ENCODE data around the gene KMT2B. TPM values are rescaled to one million over a fixed set of nuclear protein-coding genes. Genes with fewer than 3 reads are reported as not detected.

Gene KMT2B
- total and polyA plus RNA-seq, 9 of the 15 experiments (the other 6 are each of a cell fraction or from before 2014, with no cell fraction given), result 0.63 to 43.9 (median 8.1) TPM

DNA sequence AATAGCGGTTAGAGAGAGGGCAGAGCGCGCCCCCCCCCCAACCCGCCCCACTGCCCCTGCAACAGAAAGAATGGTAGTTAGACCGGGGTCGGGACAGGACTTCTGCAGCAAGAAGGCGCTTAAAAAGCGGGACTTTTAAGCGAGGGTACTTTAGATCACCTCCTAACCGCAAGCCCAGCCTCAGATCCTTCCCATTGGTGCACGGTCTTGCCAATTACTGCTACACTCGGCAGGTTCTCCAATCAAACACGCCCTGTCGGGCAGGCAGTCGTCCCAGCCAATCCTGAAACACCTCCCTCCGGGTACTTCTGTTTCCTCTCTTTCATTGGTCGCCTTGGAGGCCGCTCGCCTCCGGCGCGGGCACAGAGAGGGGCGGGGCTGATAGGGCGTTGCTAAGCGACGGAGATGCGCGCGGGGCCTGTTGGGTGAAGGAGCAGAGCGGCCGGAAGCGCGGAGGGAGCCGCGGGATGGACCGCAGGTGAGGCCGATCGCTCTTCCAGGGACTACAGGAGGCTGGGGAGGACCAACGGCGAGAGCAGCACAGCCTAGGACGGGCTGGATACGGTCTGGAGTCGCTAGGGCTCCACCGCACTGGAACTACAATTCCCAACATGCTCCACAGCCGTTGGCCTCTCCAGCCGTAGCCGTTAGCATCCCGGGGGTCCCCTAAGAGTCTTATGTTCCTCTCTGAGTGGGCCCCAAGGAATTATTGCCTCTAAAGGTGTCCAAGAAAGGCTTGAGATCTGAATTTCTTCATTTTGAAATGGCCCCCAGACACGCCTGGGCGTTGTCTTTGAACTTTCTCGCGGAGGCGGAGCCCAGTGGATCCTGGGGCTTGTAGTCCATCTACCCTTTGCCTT, 40.2 kb downstream of the KMT2B start, which contains the start of gene PROSER3 (continued):
- TF ChIP-seq RBFOX2 (IDR thresholded peaks at IDR 0.05; ENCODE audit: low read depth, low read length), result peak; percentile 80
- no peak for TF ChIP-seq MAFK (IDR thresholded peaks at IDR 0.05; ENCODE audit: low read length)
- TF ChIP-seq MEF2A (IDR thresholded peaks at IDR 0.05; ENCODE audit: control insufficient read depth, low read depth, low read length), result no peak
- no peak for TF ChIP-seq PHB2 (IDR thresholded peaks at IDR 0.05; ENCODE audit: low read depth)
- TF ChIP-seq, protein P1, sequence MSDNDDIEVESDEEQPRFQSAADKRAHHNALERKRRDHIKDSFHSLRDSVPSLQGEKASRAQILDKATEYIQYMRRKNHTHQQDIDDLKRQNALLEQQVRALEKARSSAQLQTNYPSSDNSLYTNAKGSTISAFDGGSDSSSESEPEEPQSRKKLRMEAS (CRISPR knock-in tag; IDR thresholded peaks at IDR 0.05), result peak; percentile 53; the same call in 1 of the 2 replicates
- TF ChIP-seq NR2F6 (CRISPR knock-in tag; IDR thresholded peaks at IDR 0.05), result peak; percentile 78; the same call in 1 of the 2 replicates
- TF ChIP-seq ATF6 (CRISPR knock-in tag; IDR thresholded peaks at IDR 0.05), result peak; percentile 68; the same call in 1 of the 2 replicates
- TF ChIP-seq RHOXF2B (CRISPR knock-in tag; conservative IDR thresholded peaks at IDR 0.05), result no peak
- TF ChIP-seq ZNF263 (CRISPR knock-in tag; IDR thresholded peaks at IDR 0.05; ENCODE audit: borderline replicate concordance), result peak; percentile 86
- TF ChIP-seq ZNF609 (CRISPR knock-in tag; IDR thresholded peaks at IDR 0.05; ENCODE audit: borderline replicate concordance), result no peak
- TF ChIP-seq ZBTB17 (CRISPR knock-in tag; IDR thresholded peaks at IDR 0.05), result peak; percentile 57; the same call in 1 of the 2 replicates
- TF ChIP-seq HMGN3 (IDR thresholded peaks at IDR 0.05; ENCODE audit: borderline replicate concordance, extremely low read depth, insufficient read length, low read depth, low read length), result peak; percentile 24
- no peak for TF ChIP-seq NFXL1 (CRISPR knock-in tag; IDR thresholded peaks at IDR 0.05)
- no peak for TF ChIP-seq ZBTB34 (CRISPR knock-in tag; IDR thresholded peaks at IDR 0.05)
- no peak for TF ChIP-seq ILF3 (IDR thresholded peaks at IDR 0.05; ENCODE audit: borderline replicate concordance)
- peak in 1 of 2 experiments; percentile 30 for TF ChIP-seq E2F6 (IDR thresholded peaks at IDR 0.05; ENCODE audit: borderline replicate concordance in 1 of 2, extremely low read depth in 1 of 2, insufficient read depth in 1 of 2, insufficient read length in 1 of 2, low read depth in 1 of 2, low read length in 1 of 2, poor library complexity in 1 of 2, severe bottlenecking in 1 of 2)

All from K562 (cell line).